SW480 (cell line): ENCODE data around the gene TIMM23.
A peak's percentile ranks its signal among the peaks of the same experiment; 100 is the strongest.
"Not testable (repeated sequence)": the region's sequence is repeated elsewhere in the genome, so short reads cannot be mapped to it uniquely, and the experiment has no call there.

Experiments used
- DNase-seq: peaks from one replicate; pipeline ENCODE4 v3.0.0-alpha.2; 2016; ENCODE audit warnings: low spot score

The TIMM23 gene

GRCh38 chr10:46022978-46023702 lies 50.9 kb downstream of the TIMM23 start:
- DNase-seq = peak; percentile 89

GRCh38 chr10:46024948-46025347 lies 52.7 kb downstream of the TIMM23 start:
- DNase-seq = no peak

GRCh38 chr10:46025406-46025805 lies 53.1 kb downstream of the TIMM23 start:
- DNase-seq = no peak

- DNase-seq = no peak
Observed at GRCh38 chr10:46026106-46026505, 53.8 kb downstream of the TIMM23 start.

DNA sequence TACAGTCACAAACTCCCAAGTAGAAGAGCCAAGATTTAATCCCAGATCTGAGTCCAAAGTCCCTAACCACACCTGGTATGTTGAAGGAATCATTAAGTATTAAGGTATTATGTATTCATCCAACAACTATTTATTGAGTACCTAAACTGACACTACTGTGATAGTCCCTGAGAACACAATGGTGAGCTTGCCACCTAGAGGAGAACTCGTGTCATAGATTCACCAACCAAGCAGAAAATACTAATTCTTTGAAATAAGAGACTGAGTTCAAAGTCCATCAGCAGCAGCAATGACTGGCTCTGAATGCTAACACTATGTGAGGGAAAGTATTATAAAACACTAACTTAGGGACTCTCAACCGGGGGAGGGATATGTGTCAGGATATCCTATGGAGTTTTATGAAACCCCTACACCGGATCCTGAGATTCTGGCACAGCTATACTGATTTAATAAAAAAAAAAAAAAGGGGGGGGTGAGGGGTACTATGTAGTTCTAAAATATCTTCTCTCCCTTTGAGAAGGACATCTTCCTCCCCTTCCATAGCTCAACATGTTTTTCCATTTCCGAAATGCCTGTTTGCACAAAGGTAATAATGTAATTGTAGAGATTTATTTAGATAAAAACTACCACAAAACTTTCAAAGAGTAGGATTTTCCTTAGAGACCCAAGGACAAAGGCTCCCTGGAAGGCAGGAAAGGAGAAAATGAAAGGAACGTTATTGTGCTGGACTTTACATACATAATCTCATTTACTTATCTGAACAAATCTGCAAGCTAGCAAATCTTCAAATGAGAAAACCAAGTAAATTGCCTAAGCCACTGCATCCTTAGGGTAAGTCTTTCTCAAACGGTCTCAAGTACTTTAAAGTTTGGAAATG lies 56.5 kb downstream of the TIMM23 start:
- peak; percentile 89 for DNase-seq

DNA sequence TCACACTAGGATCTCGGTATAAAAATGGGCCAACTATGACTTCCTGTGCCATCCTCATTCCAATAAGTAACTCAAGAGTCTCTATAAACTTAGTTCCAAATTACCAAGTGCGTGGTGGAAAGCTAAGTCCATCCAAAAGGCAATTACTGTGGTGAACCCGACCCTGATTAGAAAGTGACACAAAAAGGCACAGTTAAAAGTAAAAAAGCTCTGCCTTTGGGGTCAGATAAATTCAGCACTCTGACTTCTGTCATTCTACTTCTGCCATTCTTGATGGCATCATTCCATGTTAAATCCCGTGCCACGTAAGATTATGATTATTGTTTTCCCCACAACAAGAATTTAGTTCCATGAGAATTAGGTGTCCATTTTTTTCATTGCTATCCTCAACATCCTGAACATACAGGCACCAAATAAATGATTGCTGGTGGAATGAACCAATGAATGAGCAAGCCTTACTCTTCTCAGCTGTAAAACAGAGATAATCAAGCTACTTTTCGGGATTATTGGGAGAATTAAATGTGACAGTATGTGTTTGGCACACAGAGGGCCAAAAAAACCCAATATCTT lies 57.3 kb downstream of the TIMM23 start:
- DNase-seq = no peak

DNA sequence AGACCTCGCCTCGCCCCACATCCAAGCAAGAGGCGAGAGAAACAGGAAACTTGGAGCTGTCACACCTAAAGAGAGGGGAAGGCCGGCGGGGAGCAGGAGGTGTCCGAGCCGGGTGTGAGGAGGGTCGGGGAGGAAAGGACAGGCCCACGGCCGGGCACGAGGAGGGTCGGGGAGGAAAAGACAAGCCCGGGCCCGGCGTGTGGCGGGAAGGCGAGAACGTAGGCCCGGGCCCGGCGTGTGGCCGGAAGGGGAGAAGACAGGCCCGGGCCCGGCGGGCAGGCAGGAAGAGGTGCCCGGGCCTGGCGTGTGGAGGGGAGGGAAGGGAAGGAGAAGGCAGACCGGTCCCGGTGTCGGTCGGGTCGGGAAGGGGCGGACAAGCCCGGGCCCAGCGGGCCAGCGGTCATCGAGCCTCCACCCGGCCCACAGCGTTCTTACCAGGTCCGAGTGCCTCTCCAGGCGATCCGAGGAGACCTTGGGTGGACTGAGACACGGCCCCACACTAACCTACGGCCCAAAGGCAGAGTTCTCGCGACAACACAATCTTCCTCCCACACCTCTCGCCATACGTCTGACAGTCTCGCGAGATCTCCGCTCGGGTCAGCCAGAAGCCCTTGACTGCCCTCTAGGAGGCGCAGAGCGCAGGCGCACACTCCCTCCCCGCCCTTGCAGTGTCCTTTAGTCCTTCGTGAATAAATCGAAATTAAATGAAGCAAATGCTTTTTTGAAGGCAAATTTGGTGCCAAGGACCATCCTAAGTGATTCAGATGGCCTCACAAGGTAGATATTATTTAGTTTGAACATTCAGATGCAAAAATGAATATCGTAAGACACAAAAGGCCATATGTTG lies 58.0 kb downstream of the TIMM23 start, which contains the start of gene NCOA4:
NCOA4 (minus strand) TSS at position 533 of the 847 bp plus-strand sequence. CDS start 13,943 bp downstream, outside the sequence.
- DNase-seq = peak; percentile 97

DNA sequence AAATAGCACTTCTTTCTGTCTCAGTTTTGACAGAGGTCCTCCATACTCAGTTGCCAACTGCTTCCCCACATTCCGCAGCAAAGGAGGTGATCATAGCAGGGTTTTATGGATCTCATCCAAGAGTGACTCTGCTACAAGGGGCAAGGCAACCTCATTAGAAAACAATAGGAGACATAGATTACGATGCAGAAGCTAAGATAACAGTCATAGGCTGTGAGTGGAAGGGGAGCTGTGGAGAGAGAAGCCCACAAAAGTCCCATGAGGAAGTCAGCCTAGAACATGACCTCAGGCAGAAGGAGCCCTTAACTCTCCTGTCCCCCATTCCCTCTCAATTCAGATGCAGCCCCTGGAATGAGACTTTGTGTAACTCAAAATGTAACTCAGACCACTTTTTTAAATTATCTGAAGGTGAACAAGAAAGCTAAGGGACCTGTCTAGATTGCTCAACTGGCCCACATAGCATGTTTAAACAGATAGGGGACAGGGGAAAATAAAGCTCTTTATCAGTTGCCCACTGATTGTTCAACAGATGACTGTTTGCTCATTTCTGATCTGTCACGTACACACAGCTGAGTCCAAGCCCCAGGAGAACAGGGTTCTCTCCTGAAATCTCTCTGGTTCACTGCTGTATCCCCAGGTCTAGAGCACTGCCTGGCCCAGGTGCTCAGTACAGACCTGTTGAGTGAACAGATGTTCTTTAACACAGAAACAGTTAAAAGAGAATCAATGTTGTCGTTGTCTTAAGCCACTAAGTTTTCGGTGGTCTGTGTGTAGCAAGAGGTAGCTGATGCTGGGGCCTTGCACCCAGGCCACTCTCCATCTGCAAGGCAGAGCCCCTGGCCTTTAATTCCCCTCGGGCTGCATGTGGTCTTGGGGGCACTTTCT lies 59.6 kb downstream of the TIMM23 start:
- no peak for DNase-seq

DNA sequence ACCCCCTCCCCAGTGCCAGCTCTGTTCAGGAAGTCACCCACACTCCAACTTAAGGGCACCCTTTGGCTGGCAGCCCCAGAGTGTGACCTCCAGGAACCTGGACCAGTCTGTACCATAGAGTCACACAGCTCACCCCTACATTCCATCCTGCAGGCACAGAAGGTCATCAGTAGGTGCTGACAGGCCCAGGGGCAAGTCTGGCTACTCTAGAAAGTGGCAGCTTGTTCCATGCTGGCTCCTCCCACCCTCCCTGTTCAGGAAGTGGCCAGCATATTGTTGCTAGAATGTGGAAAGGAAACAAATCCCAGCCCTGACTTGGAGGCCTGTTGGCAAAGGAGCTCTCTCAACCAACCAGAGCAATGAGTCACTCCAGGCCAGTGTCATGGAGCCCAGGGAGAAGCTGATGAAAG lies 61.3 kb downstream of the TIMM23 start:
- DNase-seq = peak; percentile 41

- DNase-seq = no peak
Observed at GRCh38 chr10:46035923-46036849, 63.9 kb downstream of the TIMM23 start.

DNA sequence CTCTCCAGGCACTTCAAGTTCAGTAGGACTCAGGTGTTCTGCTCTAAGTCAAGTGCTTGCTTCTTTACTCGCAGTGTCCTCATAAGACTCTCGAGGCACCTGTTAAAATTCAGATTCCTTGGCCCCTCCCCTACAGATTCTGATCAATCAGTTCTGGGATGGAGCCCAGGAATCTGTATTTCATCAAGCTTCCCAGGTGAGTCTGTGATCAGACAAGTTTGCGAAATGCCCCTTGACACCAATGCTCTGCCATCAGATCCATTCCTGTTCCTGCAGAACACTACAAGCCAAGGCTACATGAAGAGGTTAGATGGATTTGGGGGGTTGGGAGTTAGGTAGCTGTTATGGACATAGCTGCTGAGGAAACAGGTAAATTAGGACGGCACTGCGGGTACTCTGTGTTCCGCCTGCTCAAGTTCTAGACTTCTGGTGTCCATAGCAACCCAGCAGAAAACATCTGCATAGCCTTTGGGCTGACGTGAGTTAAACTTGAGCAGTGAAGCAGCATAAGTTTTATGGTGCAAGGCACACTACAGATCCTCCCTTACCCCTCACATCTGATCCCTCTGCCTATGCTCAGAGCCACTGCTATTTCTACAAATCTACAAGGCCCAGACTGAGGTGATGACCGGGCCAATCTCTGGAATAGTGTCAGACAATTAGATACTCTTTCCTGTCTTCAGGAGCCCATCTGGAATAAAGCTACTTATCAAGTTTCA lies 65.0 kb downstream of the TIMM23 start:
- no peak for DNase-seq

- DNase-seq = no peak
Observed at GRCh38 chr10:46040004-46040403, 67.7 kb downstream of the TIMM23 start.

DNA sequence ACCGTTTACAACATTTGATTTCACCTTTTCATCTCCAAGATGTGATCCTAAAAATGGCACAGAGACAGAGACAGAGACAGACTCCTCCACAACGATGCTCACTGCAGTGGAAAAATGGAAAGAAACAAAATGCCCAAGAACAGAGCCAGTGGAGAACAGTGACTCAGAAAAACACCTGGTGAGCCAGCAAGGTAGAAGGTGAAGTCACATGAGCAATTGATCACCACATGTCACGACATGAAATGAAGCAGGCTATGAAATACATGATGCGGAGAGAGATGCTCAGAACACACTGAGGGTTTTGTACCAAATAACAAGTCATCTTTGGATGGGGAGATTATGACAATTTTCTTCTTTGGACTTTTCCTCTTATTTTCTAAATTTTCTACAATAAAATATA lies 70.2 kb downstream of the TIMM23 start:
- DNase-seq = no peak

GRCh38 chr10:46046261-46046660 lies 74.0 kb downstream of the TIMM23 start, which contains the start of gene MSMB:
Gene MSMB, minus strand, starts transcription at chr10:46046269. Its CDS starts 32 bp downstream, at chr10:46046237.
- no peak for DNase-seq

- DNase-seq = no peak
Observed at GRCh38 chr10:46048152-46048551, 75.9 kb downstream of the TIMM23 start.

DNA sequence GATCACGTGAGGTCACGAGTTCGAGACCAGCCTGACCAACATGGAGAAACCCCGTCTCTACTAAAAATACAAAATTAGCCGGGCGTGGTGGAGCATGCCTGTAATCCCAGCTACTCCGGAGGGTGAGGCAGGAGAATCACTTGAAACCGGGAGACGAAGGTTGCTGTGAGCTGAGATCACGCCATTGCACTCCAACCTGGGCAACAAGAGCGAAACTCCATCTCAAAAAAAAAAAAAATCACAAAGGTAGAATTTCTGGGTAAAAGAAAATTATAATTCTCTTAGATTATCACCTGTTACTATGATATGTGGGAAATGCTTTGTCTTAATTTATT lies 77.2 kb downstream of the TIMM23 start:
- DNase-seq = not testable (repeated sequence)

DNA sequence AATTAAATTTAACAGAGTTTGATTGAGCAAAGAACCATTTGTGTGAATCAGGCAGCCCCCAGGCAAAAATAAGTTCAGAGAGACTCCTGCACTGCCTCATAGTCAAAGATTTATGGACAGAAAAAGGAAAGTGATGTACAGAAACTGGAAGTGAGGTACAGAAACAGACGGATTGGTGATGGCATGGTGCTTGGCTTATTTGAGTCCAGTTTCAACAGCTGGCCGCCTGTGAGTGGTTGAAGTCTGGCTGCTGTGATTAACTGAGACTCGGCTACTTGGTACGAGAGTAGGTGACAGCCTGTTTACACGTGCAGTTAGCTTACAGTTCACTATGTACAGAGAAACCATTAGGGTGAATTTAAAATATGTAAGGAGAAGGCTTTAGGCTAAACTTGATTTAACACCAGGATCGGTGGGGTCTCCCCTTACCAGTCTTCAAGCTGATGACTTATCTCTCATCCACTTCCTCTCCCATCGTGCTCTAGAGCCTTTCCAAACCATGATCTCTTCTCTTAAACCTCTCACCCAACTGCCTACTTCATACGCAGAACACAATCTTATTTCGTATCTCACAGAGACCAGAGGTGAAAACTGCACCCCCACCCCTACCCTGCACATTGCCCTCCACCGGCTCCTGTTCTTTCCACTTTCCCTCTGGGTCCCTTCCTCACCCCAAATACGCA lies 78.8 kb downstream of the TIMM23 start:
- DNase-seq = no peak

DNA sequence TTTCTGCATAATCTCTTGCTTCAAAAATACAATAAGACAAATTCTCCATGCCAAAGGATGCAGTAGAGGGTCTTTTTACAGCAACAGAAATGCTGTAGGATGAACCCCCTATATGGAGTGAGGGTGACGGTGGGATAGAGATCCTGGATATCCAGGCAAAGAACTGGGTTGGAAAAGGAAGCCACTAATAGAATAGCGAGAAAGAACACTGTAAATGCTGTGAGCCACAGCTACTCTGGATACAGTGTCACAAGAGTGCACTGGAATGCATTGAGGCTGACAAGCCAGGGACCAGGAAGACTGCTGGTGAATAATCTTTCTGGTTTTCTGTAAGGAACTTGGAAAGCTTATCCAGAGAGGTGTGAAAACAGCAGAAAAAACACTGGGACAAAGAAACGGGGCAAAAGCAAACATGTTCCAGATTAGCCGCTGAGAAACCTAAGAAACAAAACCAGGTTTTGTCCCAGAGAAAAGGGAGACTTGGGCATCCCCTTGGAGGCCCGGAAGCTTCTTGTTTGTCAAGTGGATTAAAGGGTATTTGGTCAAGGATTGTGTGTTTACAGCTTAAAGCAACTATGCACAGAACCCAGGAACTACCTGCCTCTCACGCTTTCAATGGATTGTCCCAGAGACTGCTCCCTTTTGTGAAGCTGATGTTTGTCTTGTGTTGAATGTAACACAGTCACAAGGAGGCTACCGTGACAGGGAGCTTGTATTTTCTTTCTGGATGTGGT lies 79.9 kb downstream of the TIMM23 start:
- no peak for DNase-seq
